ENCODE data around the gene ALAS1. TPM values are rescaled to one million over a fixed set of nuclear protein-coding genes. Genes with fewer than 3 reads are reported as not detected.

ALAS1 gene
- total and polyA plus RNA-seq, 12 donors = 64.9 to 3,700 (median 650) TPM

GRCh38 chr3:52222319-52223221, 24.6 kb downstream of the ALAS1 start:
- intact Hi-C loops (cut with DNase I) = loop anchor here (5.0 kb wide), 2 partner anchors 105 to 125 kb away; no protein-coding TSS in a partner anchor
- peaks cover 0 to 6% of the 10 kb centered on the region in 2 donors for H3K4me1 ChIP-seq (replicated peaks in 1 of 2)
- WGBS, 4 donors = 89 to 92% (median 90%) methylated on average over 37 to 41 of the region's 41 CpGs

GRCh38 chr3:52223449-52224408, 25.8 kb downstream of the ALAS1 start:
- TF ChIP-seq CTCF (IDR thresholded peaks at IDR 0.05) (no peak), POLR2A (IDR thresholded peaks at IDR 0.05) (no peak)
- Histone ChIP-seq H3K27ac (no peak overlapping the region), H3K4me3 (no peak overlapping the region), H3K27me3 (no peaks in the 10 kb centered on the region), H3K4me1 (replicated peaks in 1 of 2) (no peaks in the 10 kb centered on the region), H3K36me3 (replicated peaks in 1 of 2) (peaks cover 0 to 2% of the 10 kb centered on the region in 2 donors), H3K9me3 (replicated peaks in 1 of 3) (no peaks in the 10 kb centered on the region)
- intact Hi-C loops (cut with DNase I) = loop anchor here (5.0 kb wide), 2 partner anchors 104 to 124 kb away; no protein-coding TSS in a partner anchor
- DNase-seq = no peak
- WGBS, 4 donors = 88 to 94% (median 93%) methylated on average over 15 to 32 of the region's 32 CpGs

More at GRCh38 chr3:52222319-52223221, 24.6 kb downstream of the ALAS1 start:
- H3K9me3 ChIP-seq (replicated peaks in 1 of 3) = no peaks in the 10 kb centered on the region
- no peak for DNase-seq
- no peaks in the 10 kb centered on the region for H3K36me3 ChIP-seq (replicated peaks in 1 of 2)
- H3K4me3 ChIP-seq = no peak overlapping the region
- no peak overlapping the region for H3K27ac ChIP-seq
- no peaks in the 10 kb centered on the region for H3K27me3 ChIP-seq
- TF ChIP-seq POLR2A (IDR thresholded peaks at IDR 0.05) (no peak), CTCF (IDR thresholded peaks at IDR 0.05) (no peak)

- Histone ChIP-seq H3K27me3 (no peaks in the 10 kb centered on the region), H3K36me3 (replicated peaks in 1 of 2) (peaks cover 0 to 21% of the 10 kb centered on the region in 2 donors), H3K4me1 (replicated peaks in 1 of 2) (no peaks in the 10 kb centered on the region), H3K4me3 (no peak within 1 kb of the TSS), H3K9me3 (replicated peaks in 1 of 3) (no peaks in the 10 kb centered on the region), H3K27ac (no peak within 1 kb of the TSS)
- TF ChIP-seq POLR2A (IDR thresholded peaks at IDR 0.05) (no peak), CTCF (IDR thresholded peaks at IDR 0.05) (no peak)
- DNase-seq = no peak
- WGBS, 4 donors = 73 to 87% (median 76%) methylated on average over 6 to 9 of the region's 9 CpGs
- intact Hi-C loops (cut with DNase I) = no loop called here
Measured at GRCh38 chr3:52225452-52226228, 27.7 kb downstream of the ALAS1 start, which contains the start of gene TLR9. TLR9 (minus strand) TSS chr3:52225645; CDS start chr3:52225529, 116 bp downstream.

All from adrenal gland (tissue), 12 donors.